ENCODE data around the gene CPS1. TPM values are rescaled to one million over a fixed set of nuclear protein-coding genes. Genes with fewer than 3 reads are reported as not detected.

CPS1 gene
- total RNA-seq, 4 donors from 2014 or later: 2.3 to 9.5 (median 2.9) TPM

DNA sequence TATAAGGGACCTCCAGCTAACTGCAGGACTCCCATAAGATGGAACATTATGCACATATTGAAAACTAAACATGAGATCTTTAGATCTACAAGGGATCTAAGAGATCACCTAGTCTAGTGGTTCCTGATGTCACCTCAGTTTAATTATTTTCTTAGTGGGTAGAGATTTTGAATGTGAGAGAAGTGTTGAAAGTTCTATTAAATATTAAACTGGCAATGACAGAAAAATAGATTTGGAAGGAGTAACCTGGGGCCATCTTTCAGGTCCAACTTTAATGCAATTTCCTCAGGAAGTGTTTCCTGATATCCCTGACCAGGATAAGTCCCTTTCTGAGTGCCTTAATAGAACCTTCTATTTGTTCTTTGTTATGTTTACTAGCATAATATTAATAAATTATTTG lies 29.1 kb upstream of the CPS1 start:
- DNase-seq (ENCODE audit: low spot score) (no peak), ATAC-seq (ENCODE audit: low FRiP score) (no peak)
- TF ChIP-seq, protein P1, sequence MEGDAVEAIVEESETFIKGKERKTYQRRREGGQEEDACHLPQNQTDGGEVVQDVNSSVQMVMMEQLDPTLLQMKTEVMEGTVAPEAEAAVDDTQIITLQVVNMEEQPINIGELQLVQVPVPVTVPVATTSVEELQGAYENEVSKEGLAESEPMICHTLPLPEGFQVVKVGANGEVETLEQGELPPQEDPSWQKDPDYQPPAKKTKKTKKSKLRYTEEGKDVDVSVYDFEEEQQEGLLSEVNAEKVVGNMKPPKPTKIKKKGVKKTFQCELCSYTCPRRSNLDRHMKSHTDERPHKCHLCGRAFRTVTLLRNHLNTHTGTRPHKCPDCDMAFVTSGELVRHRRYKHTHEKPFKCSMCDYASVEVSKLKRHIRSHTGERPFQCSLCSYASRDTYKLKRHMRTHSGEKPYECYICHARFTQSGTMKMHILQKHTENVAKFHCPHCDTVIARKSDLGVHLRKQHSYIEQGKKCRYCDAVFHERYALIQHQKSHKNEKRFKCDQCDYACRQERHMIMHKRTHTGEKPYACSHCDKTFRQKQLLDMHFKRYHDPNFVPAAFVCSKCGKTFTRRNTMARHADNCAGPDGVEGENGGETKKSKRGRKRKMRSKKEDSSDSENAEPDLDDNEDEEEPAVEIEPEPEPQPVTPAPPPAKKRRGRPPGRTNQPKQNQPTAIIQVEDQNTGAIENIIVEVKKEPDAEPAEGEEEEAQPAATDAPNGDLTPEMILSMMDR (IDR thresholded peaks at IDR 0.05): no peak

DNA sequence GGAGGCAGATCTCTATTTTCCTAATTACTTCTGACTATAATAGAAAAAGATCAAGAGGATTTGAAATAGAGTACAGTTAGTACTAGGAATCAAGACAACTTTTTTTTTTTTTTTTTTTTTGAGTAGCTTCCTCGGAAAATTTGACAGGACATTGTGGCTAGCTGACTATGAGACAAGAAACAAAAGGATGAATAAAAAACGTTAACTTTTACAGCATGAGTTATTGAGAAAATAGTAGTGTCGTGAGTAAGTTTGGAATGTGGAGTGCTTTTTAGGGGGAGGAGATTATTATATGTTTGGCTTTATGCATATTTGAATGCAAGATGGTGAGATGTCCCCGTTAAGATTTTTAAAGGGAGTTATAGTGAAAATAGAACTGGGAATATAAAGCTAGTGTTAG lies 27.7 kb upstream of the CPS1 start:
- DNase-seq (ENCODE audit: low spot score) (no peak), ATAC-seq (ENCODE audit: low FRiP score) (no peak)
- TF ChIP-seq, protein P1 (IDR thresholded peaks at IDR 0.05): no peak

DNA sequence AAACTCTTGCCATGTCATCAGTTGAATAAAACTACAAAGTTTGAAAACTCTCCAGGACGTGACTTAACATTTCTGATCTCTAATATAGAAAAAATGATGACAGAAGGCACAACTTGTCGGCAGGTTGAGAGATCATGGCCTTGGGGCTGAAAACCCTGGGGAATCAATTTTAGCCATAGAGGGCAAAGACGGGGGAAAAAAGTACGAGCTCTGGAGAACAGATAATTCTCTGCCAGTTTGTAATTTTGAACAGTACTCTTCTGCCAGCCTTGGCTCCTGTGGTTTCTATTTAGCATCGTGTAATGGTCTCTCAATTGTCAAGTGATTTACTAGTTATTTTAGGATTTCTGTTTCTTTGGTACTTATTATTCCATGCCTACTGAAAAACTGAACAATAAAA lies 25.3 kb upstream of the CPS1 start:
- ATAC-seq (ENCODE audit: low FRiP score) (no peak), DNase-seq (ENCODE audit: low spot score) (no peak)
- TF ChIP-seq, protein P1 (IDR thresholded peaks at IDR 0.05): no peak

DNA sequence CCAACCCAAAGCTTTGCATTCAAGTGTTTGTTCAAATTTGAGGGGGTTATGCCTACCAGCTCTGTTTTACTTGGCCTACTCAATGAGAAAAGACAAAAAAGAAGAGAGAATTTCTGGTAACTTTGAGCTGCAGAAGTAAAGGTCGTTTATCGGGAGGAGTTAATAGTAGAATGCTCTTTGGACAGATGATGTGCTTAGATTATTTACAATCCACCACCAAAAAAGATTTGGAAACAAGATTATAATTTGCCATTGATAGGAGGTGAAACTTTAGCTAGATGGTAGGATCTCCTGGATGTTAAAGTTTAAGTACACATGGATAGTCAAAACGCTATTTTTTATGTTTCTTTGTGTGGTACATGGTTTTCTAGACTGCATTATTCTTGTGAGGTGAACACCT lies 24.9 kb upstream of the CPS1 start:
- TF ChIP-seq, protein P1 (IDR thresholded peaks at IDR 0.05): no peak
- DNase-seq (ENCODE audit: low spot score): no peak
- no peak for ATAC-seq (ENCODE audit: low FRiP score)

DNA sequence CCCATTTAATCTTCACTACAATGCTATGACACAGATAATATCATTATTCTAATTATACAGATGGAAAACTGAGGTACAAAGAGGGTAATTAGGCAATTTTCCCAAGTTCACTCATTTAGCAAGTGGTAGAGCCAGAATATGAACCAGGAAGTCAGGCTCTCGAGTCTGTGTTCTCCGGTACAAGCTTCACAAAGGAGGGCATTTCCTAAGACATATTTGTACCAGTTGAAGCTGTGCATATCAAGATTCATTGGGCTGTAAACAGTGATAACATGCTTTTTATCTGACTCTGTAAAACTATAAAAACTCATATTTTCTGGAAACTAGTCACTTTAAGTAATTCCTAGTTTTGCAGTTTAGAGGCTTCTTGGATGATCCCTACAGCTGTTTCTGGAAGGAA lies 23.0 kb upstream of the CPS1 start:
- DNase-seq (ENCODE audit: low spot score) (no peak), ATAC-seq (ENCODE audit: low FRiP score) (no peak)
- TF ChIP-seq, protein P1 (IDR thresholded peaks at IDR 0.05): no peak

DNA sequence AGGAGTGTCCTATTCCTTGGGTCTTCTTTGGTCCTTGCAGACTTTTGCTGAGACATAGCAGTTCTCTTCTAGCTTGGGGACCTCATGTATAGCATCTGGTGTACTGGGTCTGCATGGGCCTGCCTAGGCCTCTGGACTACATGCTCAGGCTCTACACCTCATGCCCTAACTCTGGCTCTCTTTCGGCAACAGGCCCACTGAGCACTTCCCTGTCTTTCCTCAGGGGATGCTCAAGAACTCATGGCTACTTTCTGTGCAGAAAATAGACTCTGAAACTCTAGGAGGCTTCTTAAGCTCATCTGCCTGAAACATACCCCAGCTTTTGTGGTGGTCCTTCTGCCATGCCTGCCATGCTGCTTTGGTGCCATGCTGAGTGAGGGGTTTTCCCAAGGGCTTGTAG lies 21.5 kb upstream of the CPS1 start:
- TF ChIP-seq, protein P1 (IDR thresholded peaks at IDR 0.05): no peak
- ATAC-seq (ENCODE audit: low FRiP score) (no peak), DNase-seq (ENCODE audit: low spot score) (no peak)

DNA sequence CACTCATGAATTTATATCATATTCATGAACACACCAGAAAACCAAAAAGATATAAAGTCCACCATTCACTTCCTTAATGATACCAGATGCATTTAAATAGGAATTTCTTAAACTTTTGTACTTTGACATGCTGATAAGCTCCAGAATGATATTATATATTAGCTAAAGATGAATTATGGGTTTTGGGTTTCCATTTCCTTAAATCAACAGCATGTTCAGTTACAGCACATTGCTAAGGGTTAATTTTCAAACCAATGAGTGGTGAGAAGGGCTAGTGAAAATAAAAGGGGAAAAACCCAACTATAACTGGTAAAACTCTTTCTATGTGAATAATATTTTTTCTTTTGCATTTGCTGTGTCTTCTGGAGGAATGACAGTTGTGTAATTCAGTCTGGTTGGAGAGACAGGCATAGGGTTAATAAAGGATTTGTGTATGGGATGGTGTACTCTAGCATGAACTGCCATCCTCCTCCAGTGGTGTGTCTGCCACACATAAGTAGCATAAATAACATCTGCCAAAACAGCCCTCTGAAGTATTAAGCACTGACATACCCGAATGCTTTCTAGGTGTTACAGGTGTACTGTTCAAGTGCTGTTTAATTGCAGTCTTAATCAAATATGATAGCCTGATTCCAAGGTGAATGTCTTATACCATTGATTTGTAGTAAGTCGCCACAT lies 19.3 kb upstream of the CPS1 start:
- TF ChIP-seq, protein P1 (IDR thresholded peaks at IDR 0.05): no peak
- DNase-seq (ENCODE audit: low spot score) (no peak), ATAC-seq (ENCODE audit: low FRiP score) (no peak)

Data from omental fat pad (tissue), 4 donors.